ENCODE results near the gene ENTHD1.

Gene ENTHD1

DNA sequence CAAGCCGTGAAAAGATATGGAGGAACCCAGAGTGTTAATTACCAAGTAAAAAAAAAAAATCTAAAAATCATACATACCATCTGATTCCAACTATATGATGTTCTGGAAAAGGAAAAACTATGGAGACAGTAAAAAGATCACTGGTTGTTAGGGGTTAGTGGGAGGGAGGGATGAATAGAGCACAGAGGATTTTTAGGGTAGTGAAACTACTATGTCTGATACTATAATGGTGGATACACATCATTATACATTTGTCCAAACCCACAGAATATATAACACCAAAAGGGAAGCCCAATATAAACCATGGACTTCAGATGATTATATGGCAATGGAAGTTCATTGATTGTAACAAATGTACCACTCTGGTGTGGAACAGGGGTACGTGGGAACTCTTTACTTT lies 74.1 kb downstream of the ENTHD1 start:
- no peak overlapping the region for H3K27ac Mint-ChIP-seq
- H3K9me3 Mint-ChIP-seq, result no peaks in the 10 kb centered on the region
- H3K36me3 Mint-ChIP-seq (ENCODE audit: low read depth), result no peaks in the 10 kb centered on the region
- peaks cover 2% of the 10 kb centered on the region for H3K27me3 Mint-ChIP-seq
- DNase-seq (no peak), ATAC-seq (no peak)
- H3K4me1 Mint-ChIP-seq, result peaks cover 11% of the 10 kb centered on the region
- H3K4me3 Mint-ChIP-seq, result no peak overlapping the region

DNA sequence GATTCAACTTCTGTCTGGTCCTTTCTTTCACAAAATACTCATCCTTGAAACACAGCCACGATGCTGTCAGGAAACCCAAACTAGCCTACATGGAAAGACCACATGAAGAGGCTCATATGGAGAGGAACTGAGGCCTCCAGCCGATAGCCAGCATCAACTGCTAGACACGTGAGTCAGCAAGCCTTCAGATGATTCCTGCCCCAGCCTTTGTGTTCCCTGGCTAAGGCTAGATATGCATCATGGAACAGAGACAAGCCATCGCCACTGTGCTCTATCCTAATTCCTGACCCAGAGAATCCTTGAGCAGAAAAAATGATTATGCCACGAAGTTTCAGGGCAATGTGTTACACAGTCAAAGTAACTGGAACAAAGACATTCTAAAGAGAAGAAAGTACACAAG lies 75.5 kb downstream of the ENTHD1 start:
- Mint-ChIP-seq H3K36me3 (ENCODE audit: low read depth) (no peaks in the 10 kb centered on the region), H3K27me3 (peaks cover 2% of the 10 kb centered on the region), H3K9me3 (no peaks in the 10 kb centered on the region), H3K27ac (no peak overlapping the region), H3K4me1 (peaks cover 11% of the 10 kb centered on the region), H3K4me3 (no peak overlapping the region)
- no peak for DNase-seq
- no peak for ATAC-seq

DNA sequence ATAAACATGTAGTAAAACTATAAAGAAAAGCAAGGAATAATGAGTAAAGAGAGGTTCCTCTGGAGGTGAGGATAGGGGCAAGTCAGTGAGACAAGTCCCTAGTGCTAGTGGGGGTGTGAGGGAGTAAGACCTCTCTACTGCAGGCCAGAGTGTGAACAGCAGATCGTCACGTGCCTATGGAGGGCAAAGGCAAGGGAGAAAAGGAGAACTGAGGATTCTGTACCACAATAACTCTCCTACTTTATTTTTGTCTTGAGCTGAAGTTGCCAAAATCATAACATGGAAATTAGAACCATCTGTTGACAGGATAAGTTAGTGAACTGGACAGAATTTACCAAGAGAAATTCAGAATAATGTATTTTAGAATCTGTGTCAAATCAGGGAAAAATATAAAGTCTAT lies 77.6 kb downstream of the ENTHD1 start:
- peaks cover 7% of the 10 kb centered on the region for H3K27me3 Mint-ChIP-seq
- H3K27ac Mint-ChIP-seq, result no peak overlapping the region
- H3K4me1 Mint-ChIP-seq, result peaks cover 10% of the 10 kb centered on the region
- H3K9me3 Mint-ChIP-seq, result no peaks in the 10 kb centered on the region
- H3K4me3 Mint-ChIP-seq, result no peak overlapping the region
- H3K36me3 Mint-ChIP-seq (ENCODE audit: low read depth), result no peaks in the 10 kb centered on the region
- ATAC-seq, result no peak
- DNase-seq, result no peak

DNA sequence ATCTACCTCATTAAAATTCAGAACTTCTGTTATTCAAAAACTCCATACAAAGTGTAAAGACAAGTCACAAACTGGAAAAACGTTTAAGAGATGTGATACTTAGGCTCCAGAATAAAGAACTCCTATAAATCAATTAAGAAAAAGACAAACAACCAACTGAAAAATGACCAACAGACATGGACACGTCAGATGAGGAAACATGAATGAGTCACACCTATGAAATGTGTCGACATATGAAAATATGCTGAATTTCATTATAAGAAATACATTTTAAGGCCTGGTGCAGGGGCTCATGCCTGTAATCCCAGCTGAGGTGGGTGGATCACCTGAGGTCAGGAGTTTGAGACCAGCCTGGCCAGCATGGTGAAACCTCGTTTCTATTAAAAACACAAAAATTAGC lies 78.7 kb downstream of the ENTHD1 start:
- Mint-ChIP-seq H3K27me3 (peaks cover 7% of the 10 kb centered on the region), H3K27ac (no peak overlapping the region), H3K36me3 (ENCODE audit: low read depth) (no peaks in the 10 kb centered on the region), H3K4me3 (no peak overlapping the region), H3K9me3 (no peaks in the 10 kb centered on the region), H3K4me1 (peaks cover 7% of the 10 kb centered on the region)
- DNase-seq (no peak), ATAC-seq (no peak)

DNA sequence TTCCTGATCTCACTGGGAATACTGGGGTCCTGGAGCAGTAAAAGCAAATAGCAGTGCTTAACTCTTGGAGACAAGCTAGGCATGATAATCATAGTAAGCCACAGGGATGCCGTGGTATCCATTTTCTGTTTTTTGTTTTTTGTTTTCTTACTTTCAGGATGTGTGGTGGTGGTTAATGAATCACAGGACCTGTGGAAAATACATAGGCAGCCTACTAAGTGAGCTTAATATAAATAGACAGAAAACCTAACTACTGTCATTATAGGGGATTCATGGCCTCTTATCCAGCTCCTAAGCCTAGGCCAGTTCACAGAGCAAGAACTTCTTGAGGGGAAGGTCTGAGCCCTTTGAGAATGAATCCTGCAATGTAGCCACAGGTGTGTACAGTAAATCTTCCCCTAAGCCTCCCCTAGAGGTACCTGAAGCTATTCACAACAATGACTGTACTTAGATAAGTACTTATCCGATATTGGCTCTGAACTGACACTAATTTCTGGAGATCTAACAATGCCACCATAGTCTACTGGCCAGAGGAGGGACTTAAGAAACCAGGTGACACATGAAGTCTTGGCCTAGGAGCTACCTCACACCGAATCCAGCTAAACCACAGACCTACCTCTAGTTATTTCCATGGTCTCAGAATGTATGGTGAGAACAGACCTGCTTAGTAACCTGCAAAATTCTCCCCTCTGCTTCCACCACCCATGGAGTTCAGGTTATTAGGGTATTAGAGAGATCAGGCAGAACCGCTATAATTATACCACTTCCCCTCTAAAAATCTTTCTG lies 83.6 kb downstream of the ENTHD1 start:
- ATAC-seq (peak; percentile 65), DNase-seq (no peak)
- H3K27me3 Mint-ChIP-seq, result peaks cover 7% of the 10 kb centered on the region
- H3K27ac Mint-ChIP-seq, result no peak overlapping the region
- no peaks in the 10 kb centered on the region for H3K36me3 Mint-ChIP-seq (ENCODE audit: low read depth)
- no peak overlapping the region for H3K4me3 Mint-ChIP-seq
- H3K9me3 Mint-ChIP-seq, result no peaks in the 10 kb centered on the region
- peaks cover 11% of the 10 kb centered on the region for H3K4me1 Mint-ChIP-seq

DNA sequence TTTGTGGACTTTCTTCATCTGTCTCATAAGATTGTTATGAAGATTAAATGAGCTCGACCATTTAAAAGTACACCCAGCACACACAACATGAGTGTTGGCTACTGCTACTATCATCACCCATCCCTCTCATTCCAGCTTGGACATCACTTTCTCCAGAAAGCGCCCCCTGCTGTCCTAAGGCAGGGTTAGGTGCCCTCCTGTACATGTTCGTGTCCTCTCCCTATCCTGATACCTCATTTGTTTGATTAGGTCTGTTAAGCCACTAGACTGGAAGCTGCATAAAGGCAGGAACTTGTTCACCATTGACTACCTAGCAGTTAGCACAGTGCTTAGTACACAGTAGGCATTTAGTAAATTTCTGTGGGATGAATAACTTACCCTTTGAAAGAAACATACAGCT lies 85.5 kb downstream of the ENTHD1 start:
- H3K9me3 Mint-ChIP-seq, result no peaks in the 10 kb centered on the region
- no peak overlapping the region for H3K27ac Mint-ChIP-seq
- ATAC-seq (no peak), DNase-seq (peak; percentile 52)
- H3K4me3 Mint-ChIP-seq, result no peak overlapping the region
- H3K27me3 Mint-ChIP-seq, result peaks cover 10% of the 10 kb centered on the region
- no peaks in the 10 kb centered on the region for H3K36me3 Mint-ChIP-seq (ENCODE audit: low read depth)
- peaks cover 11% of the 10 kb centered on the region for H3K4me1 Mint-ChIP-seq

DNA sequence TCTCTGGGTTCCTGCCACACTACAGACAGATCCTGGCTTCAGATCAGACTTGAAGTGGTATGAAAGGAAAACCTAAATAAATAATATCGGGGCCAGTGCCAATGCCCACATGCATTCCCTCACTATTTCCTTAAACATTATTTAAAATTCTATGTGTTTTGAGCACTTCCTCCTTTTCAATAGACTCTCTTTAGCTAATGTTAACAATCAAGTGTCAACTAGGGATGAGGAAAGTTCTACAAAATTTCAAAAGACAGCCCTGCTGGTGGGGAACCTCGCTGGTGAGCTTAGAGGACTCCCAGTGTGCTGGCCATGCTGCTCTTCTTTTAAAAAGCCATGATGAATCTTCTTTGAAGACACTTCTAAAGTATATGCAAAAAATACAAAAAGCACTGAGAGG lies 87.5 kb downstream of the ENTHD1 start:
- H3K27me3 Mint-ChIP-seq, result peaks cover 9% of the 10 kb centered on the region
- peaks cover 11% of the 10 kb centered on the region for H3K4me1 Mint-ChIP-seq
- H3K9me3 Mint-ChIP-seq, result no peaks in the 10 kb centered on the region
- DNase-seq (no peak), ATAC-seq (no peak)
- H3K4me3 Mint-ChIP-seq, result no peak overlapping the region
- no peak overlapping the region for H3K27ac Mint-ChIP-seq
- no peaks in the 10 kb centered on the region for H3K36me3 Mint-ChIP-seq (ENCODE audit: low read depth)

DNA sequence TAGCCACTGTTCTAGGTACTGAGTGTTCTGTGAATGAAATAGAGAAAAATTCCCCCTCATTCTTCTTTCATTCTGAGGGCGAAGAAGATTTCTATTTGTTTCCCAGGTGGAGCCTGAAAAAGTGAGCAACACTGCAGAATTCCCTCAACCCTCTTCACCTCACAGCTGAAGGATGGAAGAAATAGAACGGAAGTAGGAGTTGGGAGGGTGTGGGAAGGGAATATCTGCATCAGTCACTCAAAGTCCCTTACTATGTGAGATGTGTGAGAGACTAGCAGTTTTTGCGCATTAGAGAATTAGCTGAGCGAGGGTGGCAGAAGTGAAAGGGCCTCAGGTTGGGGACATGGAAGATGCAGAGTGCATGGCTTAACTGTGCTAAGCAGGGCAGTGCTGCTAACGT lies 88.4 kb downstream of the ENTHD1 start:
- H3K4me1 Mint-ChIP-seq, result peaks cover 9% of the 10 kb centered on the region
- H3K27me3 Mint-ChIP-seq, result peaks cover 9% of the 10 kb centered on the region
- no peak for ATAC-seq
- H3K4me3 Mint-ChIP-seq, result no peak overlapping the region
- no peak overlapping the region for H3K27ac Mint-ChIP-seq
- DNase-seq, result no peak
- H3K36me3 Mint-ChIP-seq (ENCODE audit: low read depth), result no peaks in the 10 kb centered on the region
- no peaks in the 10 kb centered on the region for H3K9me3 Mint-ChIP-seq

DNA sequence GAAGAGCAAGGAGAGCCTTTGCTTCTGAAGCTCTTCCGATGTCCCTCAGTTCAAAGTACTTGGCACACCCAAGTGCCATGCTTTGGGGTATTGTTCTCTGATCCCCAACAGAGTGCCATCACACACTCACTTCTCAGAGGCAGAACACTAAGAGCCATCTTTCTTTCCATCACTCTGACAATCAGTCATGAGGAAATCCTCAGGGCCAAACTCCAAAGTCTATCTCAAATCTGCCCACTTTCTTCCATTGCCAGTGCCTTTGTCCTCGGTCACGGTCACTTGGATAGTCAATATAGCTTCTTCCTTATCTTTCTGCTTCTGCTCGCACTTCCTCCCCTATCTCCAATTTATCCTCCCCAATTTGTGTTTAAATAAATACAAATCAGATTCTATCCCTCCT lies 90.9 kb downstream of the ENTHD1 start:
- no peak overlapping the region for H3K4me3 Mint-ChIP-seq
- ATAC-seq, result no peak
- H3K36me3 Mint-ChIP-seq (ENCODE audit: low read depth), result peaks cover 3% of the 10 kb centered on the region
- H3K9me3 Mint-ChIP-seq, result peaks cover 15% of the 10 kb centered on the region
- H3K27me3 Mint-ChIP-seq, result peaks cover 9% of the 10 kb centered on the region
- no peak overlapping the region for H3K27ac Mint-ChIP-seq
- H3K4me1 Mint-ChIP-seq, result no peaks in the 10 kb centered on the region
- DNase-seq, result no peak

DNA sequence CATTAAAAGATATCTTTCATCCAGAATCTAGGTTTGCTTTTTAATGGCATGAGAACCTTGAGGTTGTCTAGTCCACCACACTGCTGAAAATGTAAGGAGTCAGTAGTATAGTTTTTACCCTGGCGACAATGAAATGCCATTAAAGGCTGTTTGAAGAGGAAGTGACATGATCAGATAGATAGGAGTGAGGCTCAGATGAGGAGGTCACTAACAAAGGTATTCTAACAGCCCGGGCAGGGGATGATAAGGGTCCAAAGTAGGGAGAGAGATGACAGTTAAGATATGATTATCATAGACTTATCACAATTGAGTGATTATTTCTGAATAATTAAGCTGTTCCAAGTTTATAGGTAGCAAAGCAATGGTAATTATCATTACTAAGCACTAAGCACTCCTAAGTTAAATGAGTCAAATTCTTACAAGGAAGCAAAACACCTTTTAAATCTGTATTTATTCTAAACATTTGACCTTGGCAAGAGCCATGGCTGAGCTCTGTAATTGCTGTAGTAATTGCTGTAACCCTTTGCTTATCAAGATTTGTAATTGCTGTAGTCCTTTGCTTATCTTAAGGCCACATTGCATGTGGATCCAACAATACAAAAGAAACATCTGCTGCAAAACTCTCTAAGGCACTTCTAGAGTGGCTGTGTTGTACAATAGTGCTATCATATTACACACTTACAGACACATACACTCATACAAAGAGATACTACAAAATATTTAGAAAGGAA lies 92.6 kb downstream of the ENTHD1 start:
- peaks cover 31% of the 10 kb centered on the region for H3K9me3 Mint-ChIP-seq
- H3K36me3 Mint-ChIP-seq (ENCODE audit: low read depth), result peaks cover 3% of the 10 kb centered on the region
- peaks cover 9% of the 10 kb centered on the region for H3K27me3 Mint-ChIP-seq
- H3K4me1 Mint-ChIP-seq, result no peaks in the 10 kb centered on the region
- no peak for ATAC-seq
- no peak for DNase-seq
- H3K27ac Mint-ChIP-seq, result no peak overlapping the region
- no peak overlapping the region for H3K4me3 Mint-ChIP-seq

DNA sequence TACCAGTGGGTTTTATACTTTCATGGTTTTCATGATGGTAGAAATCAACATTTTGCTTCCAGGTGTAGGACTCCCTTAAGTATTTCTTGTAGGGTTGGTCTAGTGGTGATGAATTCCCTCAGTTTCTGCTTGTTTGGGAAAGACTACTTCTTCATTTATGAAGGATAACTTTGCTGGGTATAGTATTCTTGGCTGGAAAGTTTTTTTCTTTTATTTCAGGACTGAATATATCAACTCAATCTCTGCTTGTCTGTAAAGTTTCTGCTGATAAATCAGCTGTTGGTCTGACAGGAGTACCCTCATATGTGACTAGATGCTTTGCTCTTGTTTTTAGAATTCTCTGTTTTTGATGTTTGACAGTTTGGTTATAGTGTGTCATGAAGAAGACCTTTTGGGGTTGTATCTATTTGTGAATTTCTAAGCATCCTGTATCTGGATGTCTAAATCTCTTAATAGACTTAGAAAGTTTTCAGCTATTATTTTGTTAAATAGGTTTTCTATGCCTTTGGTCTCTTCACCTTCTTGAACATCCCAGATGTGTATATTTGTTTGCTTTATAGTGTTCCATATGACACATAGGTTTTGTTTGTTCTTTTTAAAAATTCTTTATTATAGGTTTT lies 95.9 kb downstream of the ENTHD1 start:
- H3K4me3 Mint-ChIP-seq, result no peak overlapping the region
- no peaks in the 10 kb centered on the region for H3K4me1 Mint-ChIP-seq
- H3K36me3 Mint-ChIP-seq (ENCODE audit: low read depth), result peaks cover 3% of the 10 kb centered on the region
- no peak for ATAC-seq
- DNase-seq, result no peak
- H3K9me3 Mint-ChIP-seq, result peaks cover 39% of the 10 kb centered on the region
- H3K27ac Mint-ChIP-seq, result no peak overlapping the region
- no peaks in the 10 kb centered on the region for H3K27me3 Mint-ChIP-seq

DNA sequence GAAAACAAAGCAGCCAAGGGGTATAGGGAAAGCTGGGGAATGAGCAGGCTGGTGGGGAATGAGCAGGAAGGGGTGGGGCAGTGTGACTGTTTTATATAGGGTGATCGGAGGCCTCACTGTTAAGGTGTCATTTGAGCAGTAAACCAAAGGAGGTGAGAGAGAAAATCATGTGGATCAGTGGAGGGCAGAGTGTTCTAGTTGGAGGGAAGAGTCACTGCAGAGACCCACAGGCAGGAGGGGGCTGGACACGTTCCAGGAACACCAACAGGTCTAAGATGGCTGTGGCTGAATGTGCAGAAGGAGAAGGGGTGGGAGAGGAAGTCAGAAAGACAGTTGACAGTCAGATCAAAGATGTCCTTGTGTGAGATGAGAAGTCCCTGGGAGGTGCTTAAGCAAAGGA lies 103.8 kb downstream of the ENTHD1 start:
- H3K4me1 Mint-ChIP-seq, result no peaks in the 10 kb centered on the region
- peaks cover 2% of the 10 kb centered on the region for H3K9me3 Mint-ChIP-seq
- H3K27me3 Mint-ChIP-seq, result no peaks in the 10 kb centered on the region
- DNase-seq (no peak), ATAC-seq (no peak)
- no peaks in the 10 kb centered on the region for H3K36me3 Mint-ChIP-seq (ENCODE audit: low read depth)
- H3K27ac Mint-ChIP-seq, result no peak overlapping the region
- no peak overlapping the region for H3K4me3 Mint-ChIP-seq

DNA sequence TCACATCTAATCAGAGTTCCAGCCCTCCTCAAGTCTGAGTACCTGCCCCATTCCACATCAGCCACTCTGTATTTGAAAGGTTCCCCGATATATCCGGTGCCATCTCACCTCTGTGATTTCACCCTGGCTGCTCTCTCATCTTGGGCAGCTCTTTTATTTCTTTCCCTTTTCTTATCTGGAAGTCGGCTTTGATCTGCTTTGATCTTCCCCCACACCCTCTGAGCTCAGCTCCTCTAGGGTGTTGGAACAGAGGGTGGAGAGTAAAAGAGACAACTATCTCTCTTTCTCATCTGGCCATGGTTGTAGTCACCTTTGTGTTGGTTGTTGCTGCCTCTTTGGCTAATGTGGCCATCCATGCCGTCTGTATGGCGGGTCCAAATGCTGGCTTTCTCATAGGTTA lies 108.3 kb downstream of the ENTHD1 start:
- no peak for ATAC-seq
- Mint-ChIP-seq H3K4me1 (no peaks in the 10 kb centered on the region), H3K27ac (no peak overlapping the region), H3K4me3 (no peak overlapping the region), H3K36me3 (ENCODE audit: low read depth) (no peaks in the 10 kb centered on the region), H3K9me3 (no peaks in the 10 kb centered on the region), H3K27me3 (no peaks in the 10 kb centered on the region)
- DNase-seq, result no peak

DNA sequence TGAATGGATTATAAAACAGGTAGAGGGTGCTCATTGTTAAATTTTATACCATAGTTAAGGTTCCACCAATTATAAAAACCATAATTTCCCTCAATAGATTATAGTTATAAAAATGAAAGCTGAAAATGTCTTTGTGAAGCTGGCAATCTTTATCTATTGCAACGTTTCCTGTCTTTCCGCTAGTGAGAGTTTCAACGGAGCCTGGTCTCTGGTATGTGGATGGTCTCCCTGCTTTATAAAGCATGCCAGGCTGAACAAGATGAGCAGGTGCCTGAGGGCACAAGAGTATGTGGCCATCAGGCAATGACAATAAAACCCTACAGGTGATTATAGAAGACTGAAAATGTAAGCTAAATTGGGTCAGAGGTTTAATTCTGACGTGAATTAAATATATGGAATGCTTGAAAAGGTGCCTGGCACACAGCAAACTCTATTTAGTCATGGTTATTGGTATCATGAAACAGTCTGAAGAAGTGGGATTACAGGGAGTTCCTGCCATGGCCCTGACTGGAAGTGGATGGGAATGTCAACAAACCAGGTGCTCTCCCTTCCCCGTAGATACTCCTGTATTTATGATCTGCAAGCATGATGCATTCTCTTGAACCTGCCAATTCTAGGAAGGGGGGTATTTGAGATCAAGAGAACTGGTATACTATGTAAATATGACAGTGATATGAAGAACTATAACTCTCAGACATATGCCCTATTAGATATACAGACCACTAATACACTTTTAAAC lies 115.7 kb downstream of the ENTHD1 start:
- Mint-ChIP-seq H3K27ac (no peak overlapping the region), H3K4me1 (peaks cover 15% of the 10 kb centered on the region), H3K27me3 (no peaks in the 10 kb centered on the region), H3K36me3 (ENCODE audit: low read depth) (no peaks in the 10 kb centered on the region), H3K9me3 (no peaks in the 10 kb centered on the region), H3K4me3 (no peak overlapping the region)
- DNase-seq (no peak), ATAC-seq (no peak)
